H9 (cell line): Measurements from ENCODE around the gene PLB1. TPM values are rescaled to one million over a fixed set of nuclear protein-coding genes. Genes with fewer than 3 reads are reported as not detected.

Experiments
- DNase-seq: peaks from one replicate; pipeline ENCODE4 v3.0.0-alpha.2; 2017
- H2AFZ ChIP-seq: one replicate; pipeline ENCODE4 v1.6.1; 2013; ENCODE audit warnings: mild to moderate bottlenecking, low read length, control low read depth, moderate library complexity
- H2AK5ac ChIP-seq: 2 replicates; pipeline ENCODE4 v1.6.1; 2013; ENCODE audit warnings: low read length, control low read depth, mixed read lengths; ENCODE audit not compliant: insufficient read length
- H2BK120ac ChIP-seq: one replicate; pipeline ENCODE4 v1.6.1; 2013; ENCODE audit warnings: low read depth, mild to moderate bottlenecking, low read length, control low read depth, inconsistent platforms; ENCODE audit not compliant: poor library complexity, severe bottlenecking
- H2BK12ac ChIP-seq: 2 replicates; pipeline ENCODE4 v1.6.1; 2013; ENCODE audit warnings: low read length, control low read depth, mixed read lengths, low read depth; ENCODE audit not compliant: insufficient read length
- H2BK15ac ChIP-seq: 2 replicates; pipeline ENCODE4 v1.6.1; 2013; ENCODE audit warnings: low read depth, low read length, control low read depth
- H2BK20ac ChIP-seq: one replicate; pipeline ENCODE4 v1.6.1; 2013; ENCODE audit warnings: low read depth, mild to moderate bottlenecking, low read length, control low read depth, inconsistent platforms; ENCODE audit not compliant: poor library complexity, severe bottlenecking
- H2BK5ac ChIP-seq: 2 replicates; pipeline ENCODE4 v1.6.1; 2013; ENCODE audit warnings: low read length, control low read depth, mixed read lengths; ENCODE audit not compliant: insufficient read length
- H3K14ac ChIP-seq: 2 replicates; pipeline ENCODE4 v1.6.1; 2013; ENCODE audit warnings: low read length, control low read depth; ENCODE audit not compliant: insufficient read depth
- H3K18ac ChIP-seq: 2 replicates; pipeline ENCODE4 v1.6.1; 2013; ENCODE audit warnings: low read depth, mild to moderate bottlenecking, mixed read lengths, low read length, control low read depth; ENCODE audit not compliant: insufficient read length
- H3K23ac ChIP-seq: 2 replicates; pipeline ENCODE4 v1.6.1; 2013; ENCODE audit warnings: low read length, control low read depth, mixed read lengths, low read depth; ENCODE audit not compliant: insufficient read length
- H3K23me2 ChIP-seq: 2 replicates; pipeline ENCODE4 v1.6.1; 2013; ENCODE audit warnings: low read depth, mild to moderate bottlenecking, mixed read lengths, low read length, control low read depth; ENCODE audit not compliant: insufficient read length, poor library complexity, severe bottlenecking
- H3K27ac ChIP-seq: 2 replicates; pipeline ENCODE4 v1.5.1; 2013; ENCODE audit warnings: low read length, control low read depth, mixed read lengths, low read depth; ENCODE audit not compliant: insufficient read length
- H3K27me3 ChIP-seq: 2 replicates; pipeline ENCODE4 v1.6.1; 2013; ENCODE audit warnings: low read length, control low read depth, inconsistent platforms; ENCODE audit not compliant: insufficient read depth
- H3K4ac ChIP-seq: 2 replicates; pipeline ENCODE4 v1.6.1; 2013; ENCODE audit warnings: low read depth, mild to moderate bottlenecking, control low read depth, inconsistent platforms, low read length, moderate library complexity
- H3K4me1 ChIP-seq: 2 replicates; pipeline ENCODE4 v1.6.1; 2013; ENCODE audit warnings: low read length, control low read depth, inconsistent platforms; ENCODE audit not compliant: insufficient read depth
- H3K4me2 ChIP-seq: 2 replicates; pipeline ENCODE4 v1.6.1; 2013; ENCODE audit warnings: low read length, control low read depth, mixed read lengths; ENCODE audit not compliant: insufficient read length, insufficient read depth
- H3K56ac ChIP-seq: 2 replicates; pipeline ENCODE4 v1.6.1; 2013; ENCODE audit warnings: low read depth, mild to moderate bottlenecking, mixed read lengths, low read length, control low read depth; ENCODE audit not compliant: insufficient read length
- H3K79me1 ChIP-seq: 2 replicates; pipeline ENCODE4 v1.6.1; 2013; ENCODE audit warnings: low read depth, mild to moderate bottlenecking, moderate library complexity, low read length, control low read depth, inconsistent platforms; ENCODE audit not compliant: insufficient read depth, poor library complexity, severe bottlenecking
- H3K79me2 ChIP-seq: 2 replicates; pipeline ENCODE4 v1.6.1; 2013; ENCODE audit warnings: low read length, control low read depth, inconsistent platforms; ENCODE audit not compliant: insufficient read depth
- H3K9ac ChIP-seq: 2 replicates; pipeline ENCODE4 v1.6.1; 2013; ENCODE audit warnings: low read length, control low read depth, mixed read lengths; ENCODE audit not compliant: insufficient read length; ENCODE audit errors: extremely low read depth
- H3K9me3 ChIP-seq: one replicate; pipeline ENCODE4 v1.6.1; 2013; ENCODE audit warnings: low read depth, low read length, inconsistent platforms; ENCODE audit not compliant: control insufficient read depth
- H3T11ph ChIP-seq: one replicate; pipeline ENCODE4 v1.6.1; 2013; ENCODE audit warnings: mild to moderate bottlenecking, low read length, control low read depth, inconsistent platforms
- H4K20me1 ChIP-seq: one replicate; pipeline ENCODE4 v1.6.1; 2013; ENCODE audit not compliant: control insufficient read depth, insufficient read length, insufficient read depth
- H4K5ac ChIP-seq: 2 replicates; pipeline ENCODE4 v1.6.1; 2013; ENCODE audit warnings: low read depth, mild to moderate bottlenecking, mixed read lengths, low read length, control low read depth; ENCODE audit not compliant: insufficient read length
- H4K8ac ChIP-seq: replicated peaks from 2 replicates; pipeline ENCODE4 v1.6.1; 2013; ENCODE audit warnings: low read length, control low read depth, mixed read lengths, low read depth; ENCODE audit not compliant: insufficient read length
- H4K91ac ChIP-seq: 2 replicates; pipeline ENCODE4 v1.6.1; 2013; ENCODE audit warnings: low read depth, mild to moderate bottlenecking, moderate library complexity, mixed read lengths, low read length, control low read depth; ENCODE audit not compliant: insufficient read length
- H3K27ac Mint-ChIP-seq, 3 experiments: 2 replicates in 2 of 3; 3 replicates in 1 of 3; pipeline ENCODE4 v1.8.0; 2020 to 2021; ENCODE audit warnings: mixed read lengths in 3 of 3, mild to moderate bottlenecking in 1 of 3, moderate library complexity in 1 of 3
- H3K27me3 Mint-ChIP-seq: 2 replicates; pipeline ENCODE4 v1.8.0; 2021; ENCODE audit warnings: low read depth, mild to moderate bottlenecking, moderate library complexity, mixed read lengths
- H3K36me3 Mint-ChIP-seq, 3 experiments: 2 replicates in 2 of 3; 3 replicates in 1 of 3; pipeline ENCODE4 v1.8.0; 2020 to 2021; ENCODE audit warnings: low read depth in 3 of 3, mixed read lengths in 3 of 3; ENCODE audit not compliant: insufficient read depth in 1 of 3
- H3K4me1 Mint-ChIP-seq, 2 experiments: 2 replicates each; pipeline ENCODE4 v1.8.0; 2020; ENCODE audit warnings: mixed read lengths in 2 of 2
- H3K4me3 Mint-ChIP-seq, 2 experiments: 2 replicates in 1 of 2; 3 replicates in 1 of 2; pipeline ENCODE4 v1.8.0; 2020 to 2021; ENCODE audit warnings: mild to moderate bottlenecking in 2 of 2, mixed read lengths in 2 of 2, moderate library complexity in 1 of 2
- H3K9me3 Mint-ChIP-seq, 2 experiments: 2 replicates in 1 of 2; 3 replicates in 1 of 2; pipeline ENCODE4 v1.8.0; 2020; ENCODE audit warnings: mild to moderate bottlenecking in 2 of 2, mixed read lengths in 2 of 2, moderate library complexity in 1 of 2
- CTCF ChIP-seq: fragments of 200-600 bp; sonication (generic); conservative IDR thresholded peaks from 3 replicates; pipeline ENCODE4 v1.8.0; 2021; ENCODE audit warnings: antibody characterized with exemption, mild to moderate bottlenecking
- WGBS: extraction: QIAGEN DNeasy Blood & Tissue Kit; methylation state at CpG from one replicate; pipeline ENCODE4 v1.1.7; 2013; ENCODE audit warnings: missing lambda C conversion rate, low lambda C conversion rate, mixed read lengths; ENCODE audit not compliant: insufficient read length; ENCODE audit errors: extremely low coverage; 5-methylcytosine and 5-hydroxymethylcytosine counted together
- total RNA-seq: library from RNA; stranded (reverse); gene quantifications from 2 replicates; pipeline ENCODE4 v1.2.1, GENCODE V29; 2021

Gene PLB1
- total RNA-seq, 1 experiment from 2014 or later, result not detected

- no CpG with 5 or more reads among the region's 8 CpGs for WGBS
- no peak overlapping the region for H4K5ac ChIP-seq
- Mint-ChIP-seq H3K27me3 (no peaks in the 10 kb centered on the region; the same call in 1 of the 2 replicates), H3K27ac (no peak overlapping the region), H3K4me1 (peaks cover 15 to 22% of the 10 kb centered on the region in 2 experiments), H3K4me3 (no peak overlapping the region), H3K36me3 (no peaks in the 10 kb centered on the region), H3K9me3 (no peaks in the 10 kb centered on the region)
- no peak for TF ChIP-seq CTCF
- no peaks in the 10 kb centered on the region for H3K79me2 ChIP-seq
- no peak overlapping the region for H2BK120ac ChIP-seq
- H2BK5ac ChIP-seq, result no peak overlapping the region
- no peak overlapping the region for H3K14ac ChIP-seq
- DNase-seq, result no peak
- H2AFZ ChIP-seq, result no peak overlapping the region
- H3K79me1 ChIP-seq, result no peaks in the 10 kb centered on the region
- H4K20me1 ChIP-seq, result no peaks in the 10 kb centered on the region
- no peaks in the 10 kb centered on the region for H3K4me1 ChIP-seq
- no peak overlapping the region for H2AK5ac ChIP-seq
- no peak overlapping the region for H2BK20ac ChIP-seq
- no peak overlapping the region for H3K23ac ChIP-seq
- no peaks in the 10 kb centered on the region for H3K27me3 ChIP-seq
- H3K27ac ChIP-seq, result no peak overlapping the region
- H3K9ac ChIP-seq, result no peak overlapping the region
- no peak overlapping the region for H3K4me2 ChIP-seq
- H3T11ph ChIP-seq, result no peak overlapping the region
- H4K91ac ChIP-seq, result no peak overlapping the region
- H3K56ac ChIP-seq, result no peak overlapping the region
- H2BK15ac ChIP-seq, result no peak overlapping the region
- H3K4ac ChIP-seq, result no peak overlapping the region
- H4K8ac ChIP-seq, result no peak overlapping the region
- H3K9me3 ChIP-seq, result no peaks in the 10 kb centered on the region
- no peaks in the 10 kb centered on the region for H3K23me2 ChIP-seq
- H3K18ac ChIP-seq, result no peak overlapping the region
- H2BK12ac ChIP-seq, result no peak overlapping the region
These were observed 170.8 kb downstream of the PLB1 start for GRCh38 chr2:28666496-28667184.
